Ishikawa (cell line): ENCODE measurements around the gene ROR1.

Experiments
- CEBPB ChIP-seq: IDR thresholded peaks from 2 replicates; pipeline ENCODE4 v1.6.1; 2012
- CREB1 ChIP-seq: IDR thresholded peaks from 2 replicates; pipeline ENCODE4 v1.6.1; 2012; ENCODE audit warnings: low read depth
- EGR1 ChIP-seq: IDR thresholded peaks from 2 replicates; pipeline ENCODE4 v1.6.1; 2012
- EP300 ChIP-seq: IDR thresholded peaks from 2 replicates; pipeline ENCODE4 v1.6.1; 2012; ENCODE audit warnings: borderline replicate concordance
- FOXM1 ChIP-seq: IDR thresholded peaks from 2 replicates; pipeline ENCODE4 v1.6.1; 2012; ENCODE audit warnings: low read depth, borderline replicate concordance
- MAX ChIP-seq: IDR thresholded peaks from 2 replicates; pipeline ENCODE4 v1.6.1; 2012
- NFIC ChIP-seq: IDR thresholded peaks from 2 replicates; pipeline ENCODE4 v1.6.1; 2012
- RAD21 ChIP-seq: IDR thresholded peaks from 2 replicates; pipeline ENCODE4 v1.6.1; 2012; ENCODE audit warnings: low read depth
- REST ChIP-seq: IDR thresholded peaks from 2 replicates; pipeline ENCODE4 v1.6.1; 2012; ENCODE audit warnings: low read depth, mild to moderate bottlenecking
- TAF1 ChIP-seq: IDR thresholded peaks from 2 replicates; pipeline ENCODE4 v1.6.1; 2012; ENCODE audit warnings: low read depth, mild to moderate bottlenecking
- TCF12 ChIP-seq: IDR thresholded peaks from 2 replicates; pipeline ENCODE4 v1.6.1; 2012; ENCODE audit warnings: low read depth
- TEAD4 ChIP-seq: IDR thresholded peaks from 2 replicates; pipeline ENCODE4 v1.6.1; 2012
- USF1 ChIP-seq: IDR thresholded peaks from 2 replicates; pipeline ENCODE4 v1.6.1; 2012
- YY1 ChIP-seq: IDR thresholded peaks from 2 replicates; pipeline ENCODE4 v1.6.1; 2012; ENCODE audit warnings: low read depth
- ZBTB7A ChIP-seq: IDR thresholded peaks from 2 replicates; pipeline ENCODE4 v1.6.1; 2012; ENCODE audit warnings: low read depth

The ROR1 gene

GRCh38 chr1:63922848-63923247 is 149.0 kb downstream of the ROR1 start:
- TF ChIP-seq ZBTB7A (no peak), EP300 (no peak), NFIC (no peak)

GRCh38 chr1:63923302-63923701 is 149.5 kb downstream of the ROR1 start:
- TF ChIP-seq CEBPB: no peak

- no peak for TF ChIP-seq TCF12
- TF ChIP-seq USF1: no peak
- TF ChIP-seq EP300: no peak
- TF ChIP-seq YY1: no peak
- TF ChIP-seq REST: no peak
- TF ChIP-seq NFIC: no peak
- TF ChIP-seq RAD21: no peak
- TF ChIP-seq CEBPB: no peak
- TF ChIP-seq EGR1: no peak
- no peak for TF ChIP-seq ZBTB7A
- no peak for TF ChIP-seq MAX
- no peak for TF ChIP-seq TEAD4
- TF ChIP-seq TAF1: no peak
These were observed 150.8 kb downstream of the ROR1 start for GRCh38 chr1:63924600-63924999.

- TF ChIP-seq CEBPB: no peak
- TF ChIP-seq NFIC: no peak
- TF ChIP-seq USF1: no peak
- no peak for TF ChIP-seq TAF1
- TF ChIP-seq RAD21: no peak
- TF ChIP-seq TCF12: no peak
- TF ChIP-seq ZBTB7A: no peak
- no peak for TF ChIP-seq FOXM1
- TF ChIP-seq CREB1: no peak
- no peak for TF ChIP-seq MAX
- no peak for TF ChIP-seq EP300
- no peak for TF ChIP-seq REST
- no peak for TF ChIP-seq YY1
- no peak for TF ChIP-seq EGR1
- TF ChIP-seq TEAD4: no peak
These were observed 154.6 kb downstream of the ROR1 start for GRCh38 chr1:63928186-63929105.

- TF ChIP-seq NFIC: no peak
- no peak for TF ChIP-seq TCF12
- TF ChIP-seq CREB1: no peak
These were observed 155.3 kb downstream of the ROR1 start for GRCh38 chr1:63929106-63929478.

GRCh38 chr1:63931468-63931867 is 157.7 kb downstream of the ROR1 start:
- TF ChIP-seq CEBPB: no peak
- no peak for TF ChIP-seq TCF12
- no peak for TF ChIP-seq NFIC
- no peak for TF ChIP-seq EP300
- TF ChIP-seq FOXM1: no peak

- TF ChIP-seq EGR1 (no peak), YY1 (no peak), TEAD4 (no peak), USF1 (no peak), CEBPB (no peak), CREB1 (no peak), MAX (no peak), ZBTB7A (no peak), NFIC (no peak), TCF12 (no peak), TAF1 (no peak), RAD21 (no peak), REST (no peak), FOXM1 (no peak), EP300 (no peak)
These were observed 160.9 kb downstream of the ROR1 start for GRCh38 chr1:63934697-63935096.
